GM21619 (cell line): ENCODE results near the gene CGREF1.

Experiments
- ATAC-seq: cut with Tn5 transposase; IDR thresholded peaks from one replicate; pipeline ENCODE4 v1.9.1; 2021; ENCODE audit not compliant: unreplicated experiment

Gene CGREF1

DNA sequence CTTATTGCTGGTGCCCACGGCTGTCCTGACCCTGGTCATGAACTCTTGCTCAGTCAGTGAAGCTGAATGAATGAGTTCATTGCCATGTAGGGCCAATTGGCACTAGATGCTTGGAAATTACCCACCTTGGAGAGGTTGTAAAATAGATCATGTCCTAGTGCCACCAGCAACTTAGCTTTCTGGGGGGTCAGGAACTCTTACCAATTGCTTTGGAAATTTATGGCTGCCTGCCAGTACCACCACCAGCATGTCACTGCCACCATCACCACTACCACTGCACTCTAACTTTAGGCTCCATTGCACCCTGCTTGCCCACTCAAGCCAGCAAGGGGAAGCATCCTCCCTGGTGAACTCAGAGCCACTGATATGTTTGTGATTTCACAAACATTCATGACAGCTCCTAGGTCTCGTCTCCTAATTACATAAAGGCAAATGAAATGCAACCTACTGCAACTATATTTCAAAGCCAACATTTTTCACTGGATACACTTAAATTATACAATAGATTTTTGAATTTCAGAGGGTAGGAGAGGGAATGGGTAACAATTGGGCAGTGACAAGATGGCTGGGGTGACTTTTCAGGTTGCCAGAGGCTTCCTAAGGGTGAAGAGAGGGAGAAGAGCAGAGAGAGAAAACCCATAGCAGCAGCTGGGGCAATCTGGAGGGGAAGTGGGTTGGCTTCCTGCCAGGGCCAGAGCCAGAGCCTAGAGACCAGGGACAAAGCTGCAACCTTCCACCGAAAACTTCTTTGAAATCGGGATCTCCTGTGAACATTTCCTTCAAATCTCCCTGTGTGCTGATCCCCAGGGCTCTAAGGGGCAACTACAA lies 44.0 kb downstream of the CGREF1 start:
- ATAC-seq = no peak

DNA sequence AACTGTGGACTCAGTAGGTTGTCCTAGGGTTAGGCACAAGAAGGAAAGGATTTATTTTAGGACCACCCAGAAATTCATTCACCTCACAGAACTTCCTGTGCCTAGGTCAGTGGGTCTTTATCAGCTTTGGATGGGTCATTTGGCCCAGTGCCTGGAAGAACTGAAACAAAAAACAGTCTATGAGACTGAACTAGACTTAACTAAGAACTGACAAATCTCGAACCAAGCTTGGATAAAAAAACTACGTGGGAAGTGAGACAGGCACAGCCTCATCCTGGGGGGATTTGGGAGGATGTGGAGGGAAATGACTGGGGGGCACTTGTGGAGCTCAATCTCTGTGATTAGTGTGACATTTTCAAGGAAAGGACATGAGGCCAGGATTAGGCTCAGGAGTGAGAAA lies 45.1 kb downstream of the CGREF1 start:
- no peak for ATAC-seq

DNA sequence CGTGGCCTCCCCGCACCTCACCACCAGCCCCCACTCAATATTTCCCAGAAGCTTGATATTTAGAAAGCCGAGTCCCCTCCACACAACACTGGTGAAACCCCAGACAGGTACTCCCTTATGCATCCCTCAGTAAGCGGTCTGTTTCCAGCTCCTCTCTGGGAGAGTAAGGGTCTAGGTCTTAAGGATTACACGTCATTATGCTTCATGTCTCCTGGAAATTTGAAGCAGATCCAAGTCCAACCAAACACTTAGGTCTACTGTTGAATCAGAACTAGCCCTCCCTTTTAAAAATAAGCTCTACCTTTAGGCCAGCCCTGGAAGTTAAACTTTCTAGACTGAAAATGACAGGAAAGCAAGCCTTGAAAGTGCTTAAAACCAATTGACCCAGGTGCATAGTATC lies 46.0 kb downstream of the CGREF1 start:
- no peak for ATAC-seq

DNA sequence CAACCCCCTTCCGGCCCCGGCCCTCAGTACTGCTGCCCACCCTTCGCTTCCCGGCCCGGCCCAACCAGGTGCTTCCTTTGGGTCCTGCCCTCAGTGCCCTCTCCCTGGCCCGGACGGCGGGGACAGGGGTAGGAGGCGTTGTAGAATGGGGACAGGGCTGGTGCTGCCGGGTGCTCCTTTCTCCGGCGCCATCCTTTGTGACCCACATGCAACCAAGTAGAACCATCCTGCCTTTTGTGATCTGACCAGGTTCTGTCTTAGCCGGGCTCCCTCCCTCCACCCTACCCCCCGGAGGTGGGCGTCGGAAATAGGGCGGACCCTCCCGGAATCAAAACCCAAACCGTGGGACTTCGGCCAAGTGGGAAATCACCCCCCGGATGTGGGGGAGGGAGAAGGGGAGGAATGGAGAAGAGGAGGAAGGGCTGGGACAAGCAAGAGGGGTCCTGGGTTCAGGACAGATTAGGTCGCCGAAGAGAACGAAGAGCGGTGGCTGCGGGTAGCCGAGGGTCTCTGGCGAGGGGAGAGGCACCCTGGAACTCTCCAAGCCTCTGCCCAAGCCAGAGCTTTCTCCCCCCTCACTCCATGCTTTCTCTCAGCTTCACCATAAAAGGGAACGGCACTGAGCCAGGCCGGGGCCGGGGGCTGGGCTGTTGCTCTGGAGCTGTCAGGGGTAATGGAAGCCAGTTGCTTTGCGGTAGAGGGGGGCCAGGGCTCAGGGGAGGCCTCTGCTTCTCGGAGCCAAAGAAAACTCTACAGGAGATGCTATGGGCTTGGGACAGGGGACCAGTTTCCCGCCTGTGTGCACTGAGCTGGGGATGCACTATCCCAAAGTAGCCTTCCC lies 46.7 kb downstream of the CGREF1 start:
- no peak for ATAC-seq

DNA sequence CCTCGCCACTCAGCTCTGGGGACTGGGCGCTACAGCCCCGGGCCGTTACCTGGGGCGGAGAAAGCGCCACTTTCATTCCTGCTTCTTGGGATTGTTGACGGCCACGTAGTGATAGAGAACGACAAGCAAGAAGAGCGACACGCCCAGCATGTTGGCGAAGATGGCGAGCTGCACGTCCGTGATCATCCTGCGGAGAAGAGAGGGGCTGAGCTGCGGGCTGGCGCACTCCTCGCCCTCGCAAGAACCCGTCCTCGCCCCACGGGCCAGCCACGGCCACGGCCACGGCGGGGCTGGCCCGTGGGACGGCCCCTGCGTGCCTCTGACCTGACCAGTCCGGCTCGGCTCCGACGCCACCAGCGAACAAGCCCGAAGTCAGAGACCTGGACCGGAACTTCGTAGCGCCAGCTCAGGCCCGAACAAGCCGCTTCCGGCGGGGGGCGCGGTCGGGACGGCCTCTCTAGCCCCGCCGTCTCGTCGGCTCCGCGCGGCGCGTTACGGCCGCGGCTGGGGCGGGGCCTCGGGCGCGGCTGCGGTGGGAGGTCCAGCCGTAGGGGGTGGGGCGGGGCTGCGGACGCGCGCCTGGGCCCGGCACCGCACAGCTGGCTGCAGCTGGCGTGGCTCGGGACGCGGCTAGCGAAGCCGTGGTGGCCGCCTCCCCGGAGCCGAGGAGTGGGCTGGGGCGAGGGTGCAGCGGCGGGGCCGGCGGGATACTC lies 47.5 kb downstream of the CGREF1 start, which contains the start of gene OST4:
OST4 (minus strand) TSS at position 378 of the 713 bp plus-strand sequence.
- peak; percentile 81 for ATAC-seq

DNA sequence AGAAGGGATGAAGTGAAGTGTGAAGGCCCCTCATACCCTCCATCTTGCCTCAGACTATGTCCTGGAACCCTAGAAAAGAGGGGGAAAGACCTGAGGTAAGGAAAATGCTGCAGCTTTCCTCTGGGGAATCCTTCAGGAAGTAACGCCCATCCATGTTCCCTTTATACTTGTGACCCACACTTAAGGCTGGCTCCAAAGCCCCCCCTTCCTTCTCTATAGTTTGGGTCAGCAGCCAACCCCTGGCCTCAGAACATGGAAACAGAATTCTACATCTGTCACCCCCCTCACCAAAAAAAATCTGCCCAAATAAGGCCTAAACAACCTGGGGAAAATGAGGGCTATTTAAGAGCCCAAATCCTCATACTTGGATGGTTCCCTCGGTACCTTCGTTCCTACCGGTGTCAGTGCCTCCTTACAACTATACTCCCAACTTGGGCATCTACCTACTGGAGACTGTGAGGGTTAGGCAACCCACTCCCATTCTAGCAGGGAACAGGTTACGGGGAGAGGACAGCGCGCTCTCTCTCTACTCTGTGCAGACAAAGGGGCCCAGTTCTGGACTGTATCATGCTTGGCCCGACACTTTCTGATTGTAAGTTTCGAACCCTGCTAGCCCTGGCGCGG lies 48.2 kb downstream of the CGREF1 start:
- ATAC-seq = no peak

DNA sequence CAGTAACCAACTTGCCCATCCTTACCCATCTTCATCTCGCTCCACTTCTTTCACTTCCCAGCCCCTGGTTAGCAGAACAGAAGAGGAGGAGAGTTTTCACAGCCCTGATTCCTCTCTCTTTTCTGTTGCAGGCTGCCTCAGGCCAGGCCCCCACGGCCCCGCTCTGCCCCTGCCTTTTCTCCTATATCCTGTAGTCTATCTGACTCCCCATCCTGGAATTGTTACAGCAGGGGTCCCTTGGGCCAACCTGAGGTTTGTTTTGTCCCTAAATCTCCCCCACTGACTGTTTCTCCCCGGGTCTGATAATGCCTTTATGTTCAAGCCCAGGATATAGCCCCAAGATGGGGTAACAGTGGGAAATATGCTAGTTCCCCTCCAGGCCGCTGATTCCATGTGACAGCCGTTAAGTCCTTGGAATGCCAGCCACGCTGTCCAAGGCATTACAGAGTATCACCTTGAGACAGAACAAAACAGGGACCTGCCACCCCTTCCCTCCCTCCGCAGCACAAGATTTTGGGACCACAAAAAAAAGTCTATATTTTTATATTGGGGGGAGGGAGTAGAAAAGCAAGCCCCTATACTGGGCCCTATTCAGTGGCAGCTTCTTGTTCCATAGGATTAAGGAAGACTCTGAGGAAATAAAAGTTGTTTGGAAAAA lies 48.8 kb downstream of the CGREF1 start:
- ATAC-seq = no peak

DNA sequence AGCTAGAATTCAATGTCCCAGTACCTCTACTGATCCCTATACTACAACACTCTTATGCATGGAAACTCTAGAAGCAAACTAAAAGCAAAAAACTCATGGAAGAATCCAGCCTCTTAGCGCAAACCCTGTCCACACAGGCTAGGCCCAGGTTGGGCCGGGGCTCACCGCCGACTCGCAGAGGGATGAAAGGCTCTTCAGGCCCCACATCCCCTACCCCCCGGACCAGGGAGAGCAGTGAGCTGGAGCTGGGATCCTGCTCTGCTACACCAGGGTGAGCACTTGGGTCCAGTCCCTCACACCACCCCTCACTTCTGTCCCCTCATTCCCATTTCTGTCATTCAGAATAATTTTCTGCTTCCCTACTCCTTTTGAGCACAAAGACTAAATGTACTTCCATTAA lies 49.5 kb downstream of the CGREF1 start:
- ATAC-seq = no peak

DNA sequence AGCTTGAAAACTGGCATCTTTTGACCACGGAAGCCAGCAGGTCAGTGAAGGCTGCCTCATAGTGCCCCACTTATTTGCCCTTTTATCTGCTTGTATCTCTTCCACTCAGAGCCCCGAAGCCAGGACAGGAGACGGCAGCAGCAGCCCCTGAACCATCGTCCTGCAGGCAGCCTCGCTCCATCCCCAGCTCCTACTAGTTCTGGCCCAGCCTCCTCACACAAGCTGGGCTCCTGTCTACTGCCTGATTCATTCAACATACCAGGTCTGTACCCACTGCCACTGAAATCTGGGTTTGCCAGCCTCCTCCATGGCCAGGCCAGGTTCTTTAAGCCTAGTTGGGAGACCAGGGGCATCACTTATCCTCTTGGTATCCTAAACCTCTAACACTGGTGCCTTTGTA lies 51.5 kb downstream of the CGREF1 start:
- ATAC-seq = no peak

DNA sequence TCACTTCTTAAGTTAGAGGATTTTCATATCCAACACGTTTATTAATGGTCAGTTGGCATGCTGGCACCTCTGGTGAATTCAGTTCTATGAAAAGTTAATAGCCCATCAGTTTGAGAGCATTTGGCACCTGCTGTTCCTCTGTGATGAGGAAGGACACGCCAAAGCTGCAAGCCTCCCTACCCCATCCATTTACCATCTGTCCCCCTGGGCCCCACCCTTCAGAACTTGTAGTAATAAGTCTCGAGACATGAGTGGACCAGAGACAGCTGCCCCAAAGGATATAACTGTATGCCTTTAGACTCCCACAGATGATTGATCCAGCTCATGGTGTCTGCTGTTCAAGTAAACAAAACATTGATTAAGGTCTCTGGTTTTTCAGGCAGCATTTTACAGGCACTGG lies 53.8 kb downstream of the CGREF1 start:
- no peak for ATAC-seq

DNA sequence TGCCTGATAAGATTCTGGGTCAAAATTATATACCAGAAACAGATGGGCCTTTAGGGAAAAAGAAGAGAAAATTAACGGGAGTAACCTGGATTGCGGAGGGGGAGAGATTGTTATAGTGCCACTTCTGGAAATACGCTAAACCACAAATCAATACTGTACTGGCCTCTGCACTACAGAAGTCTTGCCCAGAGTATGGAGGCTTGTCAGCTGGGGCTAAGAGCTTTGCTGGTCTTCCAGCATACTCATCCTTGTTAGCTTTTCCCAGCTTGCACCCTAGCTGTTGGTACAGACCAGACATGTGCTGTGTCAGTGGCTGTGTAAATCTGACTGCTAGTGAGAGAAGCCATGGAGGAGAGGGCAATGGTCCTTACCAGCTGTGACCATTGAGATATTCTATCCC lies 58.6 kb downstream of the CGREF1 start:
- no peak for ATAC-seq

DNA sequence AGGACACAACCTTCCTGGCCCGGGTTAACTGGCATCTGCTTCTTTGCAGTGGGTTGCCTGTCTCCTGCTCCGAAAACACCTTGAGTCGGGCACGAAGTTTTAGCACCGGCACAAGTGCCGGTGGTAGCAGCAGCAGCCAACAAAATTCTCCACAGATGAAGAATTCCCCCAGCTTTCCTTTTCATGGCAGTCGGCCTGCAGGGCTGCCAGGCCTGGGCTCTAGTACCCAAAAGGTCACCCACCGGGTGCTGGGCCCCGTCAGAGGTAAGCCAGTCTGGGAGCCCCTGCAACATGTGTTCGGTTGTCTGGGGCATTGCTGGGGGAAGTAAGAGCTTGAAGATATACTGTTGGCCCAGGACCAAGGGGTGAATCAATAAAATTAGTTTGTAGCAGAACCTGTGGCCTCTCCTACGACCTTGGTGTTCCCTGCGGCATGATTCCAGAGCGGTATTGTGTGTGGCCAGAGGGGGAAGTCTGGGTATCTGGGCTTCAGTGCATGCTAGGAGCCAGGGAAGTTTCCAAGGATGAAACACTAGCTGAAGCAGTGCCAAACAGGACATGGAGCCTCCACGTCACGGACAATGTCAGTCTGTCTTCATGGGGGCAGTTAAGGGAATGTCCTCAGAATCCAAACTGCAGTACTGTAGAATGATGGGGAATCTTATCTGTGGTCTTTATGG lies 59.6 kb downstream of the CGREF1 start:
- no peak for ATAC-seq

DNA sequence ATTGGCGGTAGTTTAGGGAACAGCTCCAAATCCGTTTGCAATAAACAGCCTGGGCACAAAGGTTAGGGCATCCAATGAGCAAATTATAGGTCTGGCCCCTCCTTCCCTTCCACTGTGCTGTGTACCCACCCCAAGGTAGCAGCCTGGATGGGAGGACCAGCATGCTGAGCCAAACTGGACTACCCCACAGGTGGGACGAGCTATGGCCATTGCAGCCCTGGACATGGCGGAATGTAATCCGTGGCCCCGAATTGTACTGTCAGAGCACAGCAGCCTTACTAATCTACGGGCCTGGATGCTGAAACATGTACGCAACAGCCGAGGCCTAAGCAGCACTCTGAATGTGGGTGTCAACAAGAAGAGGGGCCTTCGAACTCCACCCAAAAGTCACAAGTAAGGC lies 60.7 kb downstream of the CGREF1 start:
- ATAC-seq = no peak

DNA sequence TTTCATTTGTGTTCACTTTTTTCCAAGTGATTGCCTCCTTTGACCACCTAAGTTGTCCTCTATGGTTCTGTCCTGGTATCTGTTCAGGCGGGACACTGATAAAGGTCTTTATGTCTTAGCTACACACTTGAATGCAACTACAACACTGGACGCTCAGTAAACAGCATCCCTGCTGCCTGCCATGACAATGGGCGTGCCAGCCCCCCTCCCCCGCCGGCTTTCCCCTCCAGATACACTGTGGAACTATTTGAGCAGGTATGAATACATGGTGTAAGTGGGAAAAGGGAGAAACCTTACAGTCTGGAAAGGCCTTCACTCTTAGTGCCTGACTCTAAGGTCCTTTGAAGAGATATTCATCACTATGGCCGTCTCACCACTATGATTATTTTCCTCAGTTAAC lies 61.7 kb downstream of the CGREF1 start:
- ATAC-seq = no peak

DNA sequence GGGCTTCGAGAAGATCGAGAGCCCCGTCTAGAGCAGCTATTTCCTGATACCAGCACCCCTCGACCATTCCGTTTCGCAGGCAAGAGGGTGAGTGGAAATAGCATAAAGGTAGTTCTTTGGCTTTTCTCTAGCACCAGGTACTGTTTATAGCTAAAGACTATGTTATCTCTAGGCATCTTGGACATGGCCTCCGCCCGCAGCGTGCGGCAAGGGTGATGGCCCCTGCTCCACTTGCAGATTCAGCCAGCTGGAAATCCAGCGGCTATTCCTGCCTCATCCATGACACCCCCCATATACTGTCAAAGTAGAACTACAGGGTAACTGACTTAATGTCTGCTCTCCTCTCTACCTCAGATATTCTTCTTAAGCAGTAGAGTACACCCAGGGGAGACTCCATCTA lies 64.2 kb downstream of the CGREF1 start:
- no peak for ATAC-seq

DNA sequence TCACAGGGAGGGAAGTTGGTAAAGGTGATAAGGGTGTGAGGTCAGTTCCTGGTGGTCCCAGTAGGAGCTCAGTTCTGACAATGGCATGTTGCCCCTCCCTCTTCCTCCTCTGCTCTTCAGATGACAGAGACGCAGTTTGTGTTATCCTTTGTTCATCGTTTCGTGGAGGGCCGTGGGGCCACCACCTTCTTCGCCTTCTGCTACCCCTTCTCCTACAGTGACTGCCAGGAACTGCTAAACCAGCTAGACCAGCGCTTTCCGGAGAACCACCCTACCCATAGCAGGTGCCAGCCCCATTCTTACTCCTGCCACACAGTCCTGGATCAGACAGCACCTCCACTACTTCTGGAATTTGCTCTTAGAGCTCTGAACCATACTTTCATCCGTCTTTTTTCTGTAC lies 65.2 kb downstream of the CGREF1 start:
- no peak for ATAC-seq

DNA sequence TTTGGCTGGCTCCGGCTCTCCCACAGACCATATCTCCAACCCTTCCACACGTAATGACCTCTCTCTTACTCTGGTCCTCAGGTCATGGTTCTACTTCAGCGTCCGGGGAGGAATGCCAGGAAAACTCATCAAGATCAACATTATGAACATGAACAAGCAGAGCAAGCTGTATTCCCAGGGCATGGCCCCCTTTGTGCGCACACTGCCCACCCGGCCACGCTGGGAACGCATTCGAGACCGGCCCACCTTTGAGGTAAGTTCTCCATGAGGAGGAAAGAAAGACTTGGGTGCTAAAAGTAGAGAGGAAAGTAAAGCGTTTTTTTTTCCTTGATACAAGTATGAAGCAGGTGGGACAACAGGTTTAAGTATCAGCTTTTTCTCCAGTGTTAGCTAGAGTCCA lies 65.6 kb downstream of the CGREF1 start:
- no peak for ATAC-seq

DNA sequence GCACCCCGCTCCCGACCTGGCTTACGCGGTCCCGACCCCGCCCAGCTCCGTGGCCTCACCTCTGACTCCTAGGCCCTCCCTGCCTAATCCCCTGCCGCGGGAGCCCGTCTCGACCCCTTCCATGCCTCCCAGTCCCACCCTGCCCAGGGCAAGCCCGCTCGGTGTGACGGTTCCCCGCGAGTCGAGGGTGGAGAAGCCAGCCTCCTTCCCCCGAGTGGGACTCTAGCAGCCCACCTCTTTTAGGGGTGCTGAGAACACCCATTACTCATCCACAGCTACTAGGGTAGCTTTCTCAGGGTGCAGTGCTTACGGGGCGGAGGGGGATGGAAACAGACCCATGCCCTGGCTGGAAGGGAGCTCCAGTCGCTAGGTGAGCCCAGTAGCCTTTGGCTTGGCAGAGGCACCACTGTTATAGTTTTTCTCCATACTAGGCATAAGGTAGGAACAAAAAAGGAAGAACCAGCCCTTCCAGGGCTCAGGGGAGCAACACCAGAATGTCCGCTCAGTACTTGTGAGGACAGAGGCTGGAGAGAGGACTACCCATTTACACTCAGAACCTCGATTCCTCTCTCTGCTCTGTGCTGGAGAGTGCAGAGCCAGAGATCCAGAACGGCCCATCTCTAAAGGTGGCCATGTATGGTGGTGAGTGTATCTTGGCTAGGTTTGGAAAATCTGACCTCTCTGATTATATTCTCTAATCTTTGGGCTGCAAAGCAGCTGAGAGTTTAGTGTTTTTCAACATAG lies 66.9 kb downstream of the CGREF1 start:
- ATAC-seq = peak; percentile 1
